ENCODE measurements around the gene TTC3. TPM values are rescaled to one million over a fixed set of nuclear protein-coding genes. Genes with fewer than 3 reads are reported as not detected.

The TTC3 gene
- total RNA-seq, 1 experiment from 2014 or later, result 29.0 TPM

DNA sequence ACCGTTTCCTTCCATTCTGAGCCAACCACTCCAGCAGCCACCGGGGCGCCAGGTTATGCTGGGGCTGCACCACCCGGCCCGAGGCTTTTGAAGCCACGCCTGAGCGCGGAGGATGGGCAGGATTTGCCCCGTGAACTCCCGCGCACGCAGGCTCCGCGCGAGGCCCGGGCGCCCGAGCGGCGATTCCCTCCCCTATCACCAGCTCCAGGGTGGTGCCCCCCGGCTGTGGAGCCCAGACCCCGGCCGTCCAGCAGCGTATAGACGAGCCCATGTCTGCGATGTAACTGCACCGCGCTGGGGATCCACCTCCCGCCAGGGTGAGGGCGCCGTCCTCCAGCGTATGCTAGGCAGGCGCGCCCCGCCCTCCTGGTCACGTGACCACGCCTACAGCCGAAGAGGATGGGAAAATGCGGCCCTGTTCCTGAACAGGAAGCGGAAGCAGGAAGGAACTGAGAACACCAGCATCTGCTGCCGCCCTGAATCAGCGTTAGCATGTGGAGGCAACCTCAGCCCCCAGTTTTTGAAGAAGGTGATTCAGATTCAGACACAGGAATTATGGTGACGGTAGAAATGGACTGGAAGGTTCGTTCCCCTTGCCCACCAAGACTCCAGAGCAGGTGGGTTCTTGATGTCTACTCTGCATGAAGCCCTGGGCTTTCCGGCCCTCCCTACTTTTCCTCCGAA is 148.1 kb downstream of the TTC3 start (continued):
- TF ChIP-seq, protein P1, sequence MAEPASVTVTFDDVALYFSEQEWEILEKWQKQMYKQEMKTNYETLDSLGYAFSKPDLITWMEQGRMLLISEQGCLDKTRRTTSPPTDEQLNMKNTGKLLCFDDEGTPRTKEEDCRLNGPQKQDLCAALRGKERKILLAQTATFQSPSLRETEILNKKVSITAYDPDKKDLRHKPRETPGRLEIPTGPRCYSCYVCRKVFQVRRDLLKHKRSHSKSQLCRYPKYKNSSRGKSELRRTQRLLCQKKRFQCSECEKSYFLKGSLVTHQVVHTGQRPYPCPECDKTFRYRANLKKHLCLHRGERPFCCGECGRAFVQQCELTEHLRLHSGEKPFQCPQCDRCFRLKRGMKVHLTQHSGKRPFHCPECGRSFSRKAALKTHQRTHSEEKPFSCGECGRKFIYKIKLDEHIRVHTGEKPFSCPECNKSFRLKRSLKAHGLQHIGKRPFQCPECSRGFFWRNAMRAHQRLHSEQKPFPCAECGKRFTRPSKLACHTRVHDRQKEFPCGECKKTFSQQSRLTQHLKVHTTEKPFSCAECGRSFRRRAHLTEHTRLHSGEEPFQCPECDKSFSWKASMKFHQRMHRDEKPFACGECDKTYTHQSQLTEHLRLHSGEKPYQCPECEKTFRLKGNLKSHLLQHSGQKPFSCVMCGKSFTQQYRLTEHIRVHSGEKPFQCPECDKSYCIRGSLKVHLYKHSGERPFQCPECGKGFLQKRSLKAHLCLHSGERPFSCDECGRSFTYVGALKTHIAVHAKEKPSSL (CRISPR knock-in tag; conservative IDR thresholded peaks at IDR 0.05), result no peak
- TF ChIP-seq, protein P2, sequence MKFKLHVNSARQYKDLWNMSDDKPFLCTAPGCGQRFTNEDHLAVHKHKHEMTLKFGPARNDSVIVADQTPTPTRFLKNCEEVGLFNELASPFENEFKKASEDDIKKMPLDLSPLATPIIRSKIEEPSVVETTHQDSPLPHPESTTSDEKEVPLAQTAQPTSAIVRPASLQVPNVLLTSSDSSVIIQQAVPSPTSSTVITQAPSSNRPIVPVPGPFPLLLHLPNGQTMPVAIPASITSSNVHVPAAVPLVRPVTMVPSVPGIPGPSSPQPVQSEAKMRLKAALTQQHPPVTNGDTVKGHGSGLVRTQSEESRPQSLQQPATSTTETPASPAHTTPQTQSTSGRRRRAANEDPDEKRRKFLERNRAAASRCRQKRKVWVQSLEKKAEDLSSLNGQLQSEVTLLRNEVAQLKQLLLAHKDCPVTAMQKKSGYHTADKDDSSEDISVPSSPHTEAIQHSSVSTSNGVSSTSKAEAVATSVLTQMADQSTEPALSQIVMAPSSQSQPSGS (CRISPR knock-in tag; IDR thresholded peaks at IDR 0.05; ENCODE audit: borderline replicate concordance, low read depth), result no peak
- TF ChIP-seq IRF2 (CRISPR knock-in tag; IDR thresholded peaks at IDR 0.05; ENCODE audit: borderline replicate concordance, low read depth) (no peak), TP53 (CRISPR knock-in tag; IDR thresholded peaks at IDR 0.05) (peak; percentile 91; the same call in 1 of the 2 replicates), JUN (CRISPR knock-in tag; IDR thresholded peaks at IDR 0.05) (peak; percentile 85; the same call in 1 of the 2 replicates), EMX1 (CRISPR knock-in tag; IDR thresholded peaks at IDR 0.05) (no peak), GTF2I (CRISPR knock-in tag; conservative IDR thresholded peaks at IDR 0.05) (no peak), ZNF138 (CRISPR knock-in tag; conservative IDR thresholded peaks at IDR 0.05) (no peak), JAZF1 (CRISPR knock-in tag; IDR thresholded peaks at IDR 0.05) (no peak), ZNF416 (CRISPR knock-in tag; IDR thresholded peaks at IDR 0.05) (no peak), SOX15 (CRISPR knock-in tag; IDR thresholded peaks at IDR 0.05) (no peak), GABPB1 (CRISPR knock-in tag; IDR thresholded peaks at IDR 0.05) (peak; percentile 56; the same call in 1 of the 2 replicates), ZNF232 (CRISPR knock-in tag; IDR thresholded peaks at IDR 0.05) (peak; percentile 96), ZNF263 (CRISPR knock-in tag; IDR thresholded peaks at IDR 0.05; ENCODE audit: low read depth) (0 out of 2 replicates have a peak, but pooled peaks have one; percentile 48), ZNF219 (CRISPR knock-in tag; IDR thresholded peaks at IDR 0.05; ENCODE audit: borderline replicate concordance) (peak; percentile 92; the same call in 1 of the 2 replicates), SP1 (CRISPR knock-in tag; conservative IDR thresholded peaks at IDR 0.05) (peak; percentile 78), MXD4 (CRISPR knock-in tag; IDR thresholded peaks at IDR 0.05; ENCODE audit: borderline replicate concordance) (no peak), CREM (CRISPR knock-in tag; IDR thresholded peaks at IDR 0.05) (peak; percentile 41; the same call in 1 of the 2 replicates), RELA (CRISPR knock-in tag; IDR thresholded peaks at IDR 0.05; ENCODE audit: borderline replicate concordance) (peak; percentile 95), ZNF671 (CRISPR knock-in tag; IDR thresholded peaks at IDR 0.05) (no peak), ZNF317 (CRISPR knock-in tag; IDR thresholded peaks at IDR 0.05; ENCODE audit: borderline replicate concordance, low read depth) (no peak), TEAD4 (CRISPR knock-in tag; IDR thresholded peaks at IDR 0.05) (peak; percentile 89; the same call in 1 of the 2 replicates), CBFB (CRISPR knock-in tag; IDR thresholded peaks at IDR 0.05; ENCODE audit: low read depth) (peak; percentile 95; the same call in 1 of the 2 replicates)
- TF ChIP-seq, protein P3, sequence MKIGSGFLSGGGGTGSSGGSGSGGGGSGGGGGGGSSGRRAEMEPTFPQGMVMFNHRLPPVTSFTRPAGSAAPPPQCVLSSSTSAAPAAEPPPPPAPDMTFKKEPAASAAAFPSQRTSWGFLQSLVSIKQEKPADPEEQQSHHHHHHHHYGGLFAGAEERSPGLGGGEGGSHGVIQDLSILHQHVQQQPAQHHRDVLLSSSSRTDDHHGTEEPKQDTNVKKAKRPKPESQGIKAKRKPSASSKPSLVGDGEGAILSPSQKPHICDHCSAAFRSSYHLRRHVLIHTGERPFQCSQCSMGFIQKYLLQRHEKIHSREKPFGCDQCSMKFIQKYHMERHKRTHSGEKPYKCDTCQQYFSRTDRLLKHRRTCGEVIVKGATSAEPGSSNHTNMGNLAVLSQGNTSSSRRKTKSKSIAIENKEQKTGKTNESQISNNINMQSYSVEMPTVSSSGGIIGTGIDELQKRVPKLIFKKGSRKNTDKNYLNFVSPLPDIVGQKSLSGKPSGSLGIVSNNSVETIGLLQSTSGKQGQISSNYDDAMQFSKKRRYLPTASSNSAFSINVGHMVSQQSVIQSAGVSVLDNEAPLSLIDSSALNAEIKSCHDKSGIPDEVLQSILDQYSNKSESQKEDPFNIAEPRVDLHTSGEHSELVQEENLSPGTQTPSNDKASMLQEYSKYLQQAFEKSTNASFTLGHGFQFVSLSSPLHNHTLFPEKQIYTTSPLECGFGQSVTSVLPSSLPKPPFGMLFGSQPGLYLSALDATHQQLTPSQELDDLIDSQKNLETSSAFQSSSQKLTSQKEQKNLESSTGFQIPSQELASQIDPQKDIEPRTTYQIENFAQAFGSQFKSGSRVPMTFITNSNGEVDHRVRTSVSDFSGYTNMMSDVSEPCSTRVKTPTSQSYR (CRISPR knock-in tag; IDR thresholded peaks at IDR 0.05), result peak; percentile 88; the same call in 1 of the 2 replicates
- TF ChIP-seq, protein P4, sequence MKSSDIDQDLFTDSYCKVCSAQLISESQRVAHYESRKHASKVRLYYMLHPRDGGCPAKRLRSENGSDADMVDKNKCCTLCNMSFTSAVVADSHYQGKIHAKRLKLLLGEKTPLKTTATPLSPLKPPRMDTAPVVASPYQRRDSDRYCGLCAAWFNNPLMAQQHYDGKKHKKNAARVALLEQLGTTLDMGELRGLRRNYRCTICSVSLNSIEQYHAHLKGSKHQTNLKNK (CRISPR knock-in tag; IDR thresholded peaks at IDR 0.05), result no peak
- TF ChIP-seq, protein P5, sequence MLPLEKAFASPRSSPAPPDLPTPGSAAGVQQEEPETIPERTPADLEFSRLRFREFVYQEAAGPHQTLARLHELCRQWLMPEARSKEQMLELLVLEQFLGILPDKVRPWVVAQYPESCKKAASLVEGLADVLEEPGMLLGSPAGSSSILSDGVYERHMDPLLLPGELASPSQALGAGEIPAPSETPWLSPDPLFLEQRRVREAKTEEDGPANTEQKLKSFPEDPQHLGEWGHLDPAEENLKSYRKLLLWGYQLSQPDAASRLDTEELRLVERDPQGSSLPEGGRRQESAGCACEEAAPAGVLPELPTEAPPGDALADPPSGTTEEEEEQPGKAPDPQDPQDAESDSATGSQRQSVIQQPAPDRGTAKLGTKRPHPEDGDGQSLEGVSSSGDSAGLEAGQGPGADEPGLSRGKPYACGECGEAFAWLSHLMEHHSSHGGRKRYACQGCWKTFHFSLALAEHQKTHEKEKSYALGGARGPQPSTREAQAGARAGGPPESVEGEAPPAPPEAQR (CRISPR knock-in tag; IDR thresholded peaks at IDR 0.05), result no peak
- TF ChIP-seq, protein P6, sequence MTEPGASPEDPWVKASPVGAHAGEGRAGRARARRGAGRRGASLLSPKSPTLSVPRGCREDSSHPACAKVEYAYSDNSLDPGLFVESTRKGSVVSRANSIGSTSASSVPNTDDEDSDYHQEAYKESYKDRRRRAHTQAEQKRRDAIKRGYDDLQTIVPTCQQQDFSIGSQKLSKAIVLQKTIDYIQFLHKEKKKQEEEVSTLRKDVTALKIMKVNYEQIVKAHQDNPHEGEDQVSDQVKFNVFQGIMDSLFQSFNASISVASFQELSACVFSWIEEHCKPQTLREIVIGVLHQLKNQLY (CRISPR knock-in tag; IDR thresholded peaks at IDR 0.05), result peak; percentile 83; the same call in 1 of the 2 replicates
- TF ChIP-seq, protein P7, sequence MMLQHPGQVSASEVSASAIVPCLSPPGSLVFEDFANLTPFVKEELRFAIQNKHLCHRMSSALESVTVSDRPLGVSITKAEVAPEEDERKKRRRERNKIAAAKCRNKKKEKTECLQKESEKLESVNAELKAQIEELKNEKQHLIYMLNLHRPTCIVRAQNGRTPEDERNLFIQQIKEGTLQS (CRISPR knock-in tag; conservative IDR thresholded peaks at IDR 0.05), result no peak
- TF ChIP-seq, protein P8, sequence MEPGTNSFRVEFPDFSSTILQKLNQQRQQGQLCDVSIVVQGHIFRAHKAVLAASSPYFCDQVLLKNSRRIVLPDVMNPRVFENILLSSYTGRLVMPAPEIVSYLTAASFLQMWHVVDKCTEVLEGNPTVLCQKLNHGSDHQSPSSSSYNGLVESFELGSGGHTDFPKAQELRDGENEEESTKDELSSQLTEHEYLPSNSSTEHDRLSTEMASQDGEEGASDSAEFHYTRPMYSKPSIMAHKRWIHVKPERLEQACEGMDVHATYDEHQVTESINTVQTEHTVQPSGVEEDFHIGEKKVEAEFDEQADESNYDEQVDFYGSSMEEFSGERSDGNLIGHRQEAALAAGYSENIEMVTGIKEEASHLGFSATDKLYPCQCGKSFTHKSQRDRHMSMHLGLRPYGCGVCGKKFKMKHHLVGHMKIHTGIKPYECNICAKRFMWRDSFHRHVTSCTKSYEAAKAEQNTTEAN (CRISPR knock-in tag; IDR thresholded peaks at IDR 0.05), result peak; percentile 88

Measured in WTC11 (cell line).